Measurements from ENCODE around the gene GMDS.

Gene GMDS

GRCh38 chr6:2209226-2209809 lies 36.1 kb downstream of the GMDS start:
- H4K20me1 ChIP-seq (ENCODE audit: insufficient read depth, low read length) = no peaks in the 10 kb centered on the region
- no peaks in the 10 kb centered on the region for H3K9me3 ChIP-seq (ENCODE audit: insufficient read depth, low read length)
- H2AFZ ChIP-seq (ENCODE audit: low read depth, low read length) = no peak overlapping the region
- H3K79me2 ChIP-seq (ENCODE audit: low read length) = no peaks in the 10 kb centered on the region
- H3K4me2 ChIP-seq (ENCODE audit: low read length) = no peak overlapping the region
- H3K27ac ChIP-seq (ENCODE audit: low read length) = no peak overlapping the region
- TF ChIP-seq EZH2phosphoT487 (IDR thresholded peaks at IDR 0.05; ENCODE audit: low read depth) (no peak), CTCF (IDR thresholded peaks at IDR 0.05; ENCODE audit: low read depth, low read length) (peak; percentile 61)
- no peaks in the 10 kb centered on the region for H3K36me3 ChIP-seq (replicated peaks; ENCODE audit: low read depth, low read length)
- no peak overlapping the region for H3K9ac ChIP-seq (ENCODE audit: low read length)
- no peak overlapping the region for H3K4me3 ChIP-seq (ENCODE audit: low read length)
- no peaks in the 10 kb centered on the region for H3K27me3 ChIP-seq (ENCODE audit: low read depth, low read length)
- H3K4me1 ChIP-seq (ENCODE audit: low read length) = no peaks in the 10 kb centered on the region

- no peak overlapping the region for H3K4me2 ChIP-seq (ENCODE audit: low read length)
- H3K4me3 ChIP-seq (ENCODE audit: low read length) = no peak overlapping the region
- H3K4me1 ChIP-seq (ENCODE audit: low read length) = no peaks in the 10 kb centered on the region
- H2AFZ ChIP-seq (ENCODE audit: low read depth, low read length) = no peak overlapping the region
- no peaks in the 10 kb centered on the region for H4K20me1 ChIP-seq (ENCODE audit: insufficient read depth, low read length)
- TF ChIP-seq CTCF (IDR thresholded peaks at IDR 0.05; ENCODE audit: low read depth, low read length) = no peak
- TF ChIP-seq EZH2phosphoT487 (IDR thresholded peaks at IDR 0.05; ENCODE audit: low read depth) = no peak
- H3K27me3 ChIP-seq (ENCODE audit: low read depth, low read length) = no peaks in the 10 kb centered on the region
- H3K36me3 ChIP-seq (replicated peaks; ENCODE audit: low read depth, low read length) = no peaks in the 10 kb centered on the region
- H3K27ac ChIP-seq (ENCODE audit: low read length) = no peak overlapping the region
- H3K9ac ChIP-seq (ENCODE audit: low read length) = no peak overlapping the region
- H3K79me2 ChIP-seq (ENCODE audit: low read length) = no peaks in the 10 kb centered on the region
- no peaks in the 10 kb centered on the region for H3K9me3 ChIP-seq (ENCODE audit: insufficient read depth, low read length)
Observed at GRCh38 chr6:2208468-2208867, 36.9 kb downstream of the GMDS start.

- Histone ChIP-seq H3K27me3 (ENCODE audit: low read depth, low read length) (no peaks in the 10 kb centered on the region), H3K9me3 (ENCODE audit: insufficient read depth, low read length) (no peaks in the 10 kb centered on the region), H3K36me3 (replicated peaks; ENCODE audit: low read depth, low read length) (no peaks in the 10 kb centered on the region), H3K9ac (ENCODE audit: low read length) (no peak overlapping the region), H3K4me2 (ENCODE audit: low read length) (no peak overlapping the region), H3K4me3 (ENCODE audit: low read length) (no peak overlapping the region), H2AFZ (ENCODE audit: low read depth, low read length) (no peak overlapping the region), H3K4me1 (ENCODE audit: low read length) (no peaks in the 10 kb centered on the region), H3K27ac (ENCODE audit: low read length) (no peak overlapping the region), H3K79me2 (ENCODE audit: low read length) (no peaks in the 10 kb centered on the region), H4K20me1 (ENCODE audit: insufficient read depth, low read length) (no peaks in the 10 kb centered on the region)
- TF ChIP-seq CTCF (IDR thresholded peaks at IDR 0.05; ENCODE audit: low read depth, low read length) (no peak), EZH2phosphoT487 (IDR thresholded peaks at IDR 0.05; ENCODE audit: low read depth) (no peak)
Observed at GRCh38 chr6:2205396-2205795, 40.0 kb downstream of the GMDS start.

GRCh38 chr6:2204272-2204671 lies 41.1 kb downstream of the GMDS start:
- H3K4me3 ChIP-seq (ENCODE audit: low read length) = no peak overlapping the region
- no peaks in the 10 kb centered on the region for H3K4me1 ChIP-seq (ENCODE audit: low read length)
- no peaks in the 10 kb centered on the region for H4K20me1 ChIP-seq (ENCODE audit: insufficient read depth, low read length)
- no peaks in the 10 kb centered on the region for H3K36me3 ChIP-seq (replicated peaks; ENCODE audit: low read depth, low read length)
- no peak overlapping the region for H2AFZ ChIP-seq (ENCODE audit: low read depth, low read length)
- no peak overlapping the region for H3K4me2 ChIP-seq (ENCODE audit: low read length)
- TF ChIP-seq CTCF (IDR thresholded peaks at IDR 0.05; ENCODE audit: low read depth, low read length) (no peak), EZH2phosphoT487 (IDR thresholded peaks at IDR 0.05; ENCODE audit: low read depth) (no peak)
- no peak overlapping the region for H3K9ac ChIP-seq (ENCODE audit: low read length)
- no peaks in the 10 kb centered on the region for H3K27me3 ChIP-seq (ENCODE audit: low read depth, low read length)
- H3K9me3 ChIP-seq (ENCODE audit: insufficient read depth, low read length) = no peaks in the 10 kb centered on the region
- H3K79me2 ChIP-seq (ENCODE audit: low read length) = no peaks in the 10 kb centered on the region
- no peak overlapping the region for H3K27ac ChIP-seq (ENCODE audit: low read length)

All from OCI-LY3 (cell line).